H1 (cell line): Measurements from ENCODE around the gene DBET. TPM values are rescaled to one million over a fixed set of nuclear protein-coding genes. Genes with fewer than 3 reads are reported as not detected.

Source experiments
- ATF2 ChIP-seq: IDR thresholded peaks from 2 replicates; pipeline ENCODE4 v1.6.1; 2012; ENCODE audit warnings: low read length, inconsistent platforms
- CTCF ChIP-seq, 3 experiments: IDR thresholded peaks; 1 replicate in 2 of 3; 2 replicates in 1 of 3; pipeline versions ENCODE4 v1.5.1 to v1.6.1; 2011; ENCODE audit warnings: low read length in 3 of 3, mild to moderate bottlenecking in 3 of 3, inconsistent platforms in 2 of 3, low read depth in 1 of 3, moderate library complexity in 1 of 3; ENCODE audit not compliant: insufficient read depth in 1 of 3; ENCODE audit errors: control extremely low read depth in 1 of 3
- KDM4A ChIP-seq: IDR thresholded peaks from one replicate; pipeline ENCODE4 v1.7.1; 2012; ENCODE audit warnings: low read depth, mild to moderate bottlenecking, moderate library complexity, low read length, inconsistent platforms; ENCODE audit not compliant: severe bottlenecking
- NRF1 ChIP-seq: IDR thresholded peaks from 2 replicates; pipeline ENCODE4 v1.6.1; 2011; ENCODE audit warnings: mild to moderate bottlenecking, low read depth, low read length, improper control_type of control experiment
- SUZ12 ChIP-seq: fragments of 200-600 bp; sonication (generic); IDR thresholded peaks from 2 replicates; pipeline ENCODE4 v1.6.1; 2012; ENCODE audit warnings: mild to moderate bottlenecking, inconsistent platforms, low read length, moderate library complexity, mixed read lengths
- polyA plus RNA-seq, 7 experiments: library from polyadenylated mRNA; depleted of rRNA in 3 of 7; stranded (reverse) in 5 of 7; unstranded in 2 of 7; fragments of >200 nt in 5 of 7; fragments of 200-250 nt in 2 of 7; gene quantifications; 1 replicate in 5 of 7; 2 replicates in 1 of 7; 4 replicates in 1 of 7; pipeline versions ENCODE4 v1.2.1 to v1.2.3, GENCODE V29; 2011 to 2013; ENCODE audit warnings: missing spikeins in 2 of 7, mixed read lengths in 2 of 7
- total RNA-seq: library from RNA; stranded (reverse); fragmentation: NEBNext Ultra II Directional; extraction: Animal tissue kit (Norgen Biotek cat#: 25700); gene quantifications from 2 replicates; pipeline ENCODE4 v1.2.1, GENCODE V29; 2021

DBET gene
- total and polyA plus RNA-seq, 2 of the 8 experiments (the other 6 are each of a cell fraction or from before 2014, with no cell fraction given): not detected

GRCh38 chr4:190020790-190021717 lies 43.2 kb upstream of the DBET start (continued):
- TF ChIP-seq ATF2: no peak
- peak; percentile 52 for TF ChIP-seq KDM4A
- TF ChIP-seq NRF1: peak; percentile 66
- TF ChIP-seq CTCF (IDR thresholded peaks at IDR 0.05; ENCODE audit: control extremely low read depth in 1 of 3, insufficient read depth in 1 of 3, low read depth in 1 of 3, low read length in 3 of 3): no peak
- TF ChIP-seq SUZ12: no peak
